Measurements from ENCODE around the gene ZKSCAN7.
"Not testable (repeated sequence)": the region's sequence is repeated elsewhere in the genome, so short reads cannot be mapped to it uniquely, and the experiment has no call there.

The ZKSCAN7 gene

DNA sequence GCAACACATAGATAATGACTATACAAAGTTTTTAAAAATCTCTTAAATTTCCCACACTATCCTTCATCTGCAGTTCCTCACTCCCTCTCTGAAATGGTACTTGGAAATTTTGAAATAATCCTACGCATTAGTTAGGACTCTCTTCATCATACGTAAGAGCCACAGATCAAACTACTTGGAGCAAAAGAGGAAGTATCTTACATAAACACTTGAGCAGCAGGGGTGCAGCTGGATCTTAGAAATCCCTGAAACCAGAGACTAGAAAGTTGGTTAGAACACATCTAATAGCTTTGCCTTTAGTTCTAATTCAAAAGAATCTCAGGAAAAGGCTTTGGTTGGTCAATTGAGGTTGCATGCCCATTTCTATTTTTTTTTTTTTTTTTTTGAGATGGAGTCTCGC, 38.8 kb upstream of the ZKSCAN7 start:
- TF ChIP-seq, protein P1, sequence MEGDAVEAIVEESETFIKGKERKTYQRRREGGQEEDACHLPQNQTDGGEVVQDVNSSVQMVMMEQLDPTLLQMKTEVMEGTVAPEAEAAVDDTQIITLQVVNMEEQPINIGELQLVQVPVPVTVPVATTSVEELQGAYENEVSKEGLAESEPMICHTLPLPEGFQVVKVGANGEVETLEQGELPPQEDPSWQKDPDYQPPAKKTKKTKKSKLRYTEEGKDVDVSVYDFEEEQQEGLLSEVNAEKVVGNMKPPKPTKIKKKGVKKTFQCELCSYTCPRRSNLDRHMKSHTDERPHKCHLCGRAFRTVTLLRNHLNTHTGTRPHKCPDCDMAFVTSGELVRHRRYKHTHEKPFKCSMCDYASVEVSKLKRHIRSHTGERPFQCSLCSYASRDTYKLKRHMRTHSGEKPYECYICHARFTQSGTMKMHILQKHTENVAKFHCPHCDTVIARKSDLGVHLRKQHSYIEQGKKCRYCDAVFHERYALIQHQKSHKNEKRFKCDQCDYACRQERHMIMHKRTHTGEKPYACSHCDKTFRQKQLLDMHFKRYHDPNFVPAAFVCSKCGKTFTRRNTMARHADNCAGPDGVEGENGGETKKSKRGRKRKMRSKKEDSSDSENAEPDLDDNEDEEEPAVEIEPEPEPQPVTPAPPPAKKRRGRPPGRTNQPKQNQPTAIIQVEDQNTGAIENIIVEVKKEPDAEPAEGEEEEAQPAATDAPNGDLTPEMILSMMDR (conservative IDR thresholded peaks at IDR 0.05): no peak
- no peak for TF ChIP-seq ZFX (IDR thresholded peaks at IDR 0.05)
- H3K27ac ChIP-seq: no peak overlapping the region

DNA sequence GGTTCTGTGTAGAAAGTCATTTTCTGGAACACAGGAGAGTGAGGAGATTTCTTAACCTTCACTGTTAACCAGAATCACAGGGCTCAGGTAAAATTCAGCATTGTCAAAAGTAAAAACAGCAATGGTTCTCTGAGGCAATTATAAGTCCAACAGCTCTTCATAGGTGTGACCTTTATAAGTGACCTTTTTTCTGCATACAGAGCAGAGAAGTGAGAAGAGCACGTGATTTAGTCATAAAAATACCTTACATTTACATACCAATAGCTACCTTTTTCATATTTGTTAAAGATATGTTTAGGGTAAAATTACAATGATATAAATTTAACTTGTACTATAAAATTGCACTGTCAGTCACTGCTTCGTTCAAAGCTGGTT, 36.2 kb upstream of the ZKSCAN7 start:
- TF ChIP-seq, protein P1 (conservative IDR thresholded peaks at IDR 0.05): no peak
- no peak for TF ChIP-seq ZFX (IDR thresholded peaks at IDR 0.05)
- no peak overlapping the region for H3K27ac ChIP-seq

DNA sequence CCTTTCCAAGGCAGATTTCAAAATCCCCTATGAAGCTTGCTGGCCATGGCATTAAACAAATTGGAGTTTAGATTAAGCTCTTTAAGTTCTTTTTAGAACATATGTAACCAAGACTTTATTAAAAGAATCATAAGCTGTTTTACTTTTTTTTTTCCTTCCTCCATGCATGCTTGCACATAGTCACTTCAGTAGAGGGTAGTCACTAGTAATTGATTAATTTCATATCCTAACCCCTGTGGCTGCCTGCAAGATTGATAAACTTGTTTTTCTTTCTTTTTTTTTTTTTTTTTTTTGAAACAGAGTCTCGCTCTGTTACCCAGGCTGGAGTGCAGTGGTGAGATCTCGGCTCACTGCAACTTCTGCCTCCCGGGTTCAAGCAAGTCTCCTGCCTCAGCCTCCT, 33.3 kb upstream of the ZKSCAN7 start:
- H3K27ac ChIP-seq: no peak overlapping the region
- TF ChIP-seq, protein P1 (conservative IDR thresholded peaks at IDR 0.05): no peak
- TF ChIP-seq ZFX (IDR thresholded peaks at IDR 0.05): no peak

DNA sequence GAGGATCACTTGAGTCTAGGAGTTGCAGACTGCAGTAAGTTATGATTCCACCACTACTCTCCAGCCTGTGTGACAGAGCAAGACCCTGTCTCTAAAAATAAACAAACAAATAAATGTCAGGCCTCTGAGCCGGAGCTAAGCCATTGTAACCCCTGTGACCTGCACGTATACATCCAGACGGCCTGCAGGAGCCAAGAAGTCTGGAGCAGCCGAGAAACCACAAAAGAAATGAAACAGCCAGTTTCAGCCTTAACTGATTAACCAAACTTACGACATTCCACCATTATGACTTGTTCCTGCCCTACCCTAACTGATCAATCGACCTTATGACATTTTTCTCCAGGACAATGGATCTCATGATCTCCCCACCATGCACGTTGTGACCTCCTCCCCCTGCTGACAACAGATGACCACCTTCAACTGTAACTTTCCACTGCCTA, 32.5 kb upstream of the ZKSCAN7 start:
- TF ChIP-seq, protein P1 (conservative IDR thresholded peaks at IDR 0.05): no peak
- no peak for TF ChIP-seq ZFX (IDR thresholded peaks at IDR 0.05)
- H3K27ac ChIP-seq: no peak overlapping the region

DNA sequence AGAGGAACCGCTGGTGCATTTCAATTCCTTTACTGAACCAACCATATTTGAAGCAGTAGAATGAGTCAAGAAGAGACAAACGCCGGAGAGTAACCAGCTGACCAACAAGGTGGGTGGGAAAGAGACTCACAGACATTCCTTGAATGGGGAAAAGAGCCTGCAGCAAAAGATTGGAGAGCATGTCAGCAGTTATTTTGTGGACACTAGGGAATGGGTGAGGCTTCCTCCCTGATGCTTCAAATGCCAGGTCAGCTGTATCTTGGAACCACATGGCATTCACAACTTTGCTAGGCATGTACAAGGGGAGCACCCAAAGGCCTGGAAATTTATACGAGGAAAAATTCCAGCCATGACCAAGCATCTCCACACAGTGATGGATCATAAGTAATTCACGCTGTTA, 29.9 kb upstream of the ZKSCAN7 start:
- TF ChIP-seq ZFX (IDR thresholded peaks at IDR 0.05): no peak
- TF ChIP-seq, protein P1 (conservative IDR thresholded peaks at IDR 0.05): no peak
- H3K27ac ChIP-seq: no peak overlapping the region

DNA sequence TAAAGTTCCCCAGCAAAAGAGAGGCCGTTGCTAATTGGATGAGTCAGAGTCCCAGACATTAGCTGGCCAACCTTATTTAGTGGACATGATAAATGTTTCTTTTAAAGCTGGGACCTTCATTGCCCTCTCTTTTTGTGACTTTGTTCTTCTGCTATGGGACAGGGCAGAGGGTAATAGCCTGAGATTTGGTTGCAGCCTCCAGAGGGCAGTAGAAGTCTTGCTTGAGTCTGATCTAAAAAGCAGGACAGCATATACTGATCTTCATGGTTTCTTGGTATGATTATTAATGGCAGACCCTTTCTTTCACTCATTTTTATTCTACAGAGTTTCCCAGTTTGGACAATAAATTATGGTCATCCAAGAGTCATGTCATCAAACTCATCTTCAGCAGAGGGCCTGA, 25.1 kb upstream of the ZKSCAN7 start:
- no peak overlapping the region for H3K27ac ChIP-seq
- no peak for TF ChIP-seq ZFX (IDR thresholded peaks at IDR 0.05)
- TF ChIP-seq, protein P1 (conservative IDR thresholded peaks at IDR 0.05): peak; percentile 55

DNA sequence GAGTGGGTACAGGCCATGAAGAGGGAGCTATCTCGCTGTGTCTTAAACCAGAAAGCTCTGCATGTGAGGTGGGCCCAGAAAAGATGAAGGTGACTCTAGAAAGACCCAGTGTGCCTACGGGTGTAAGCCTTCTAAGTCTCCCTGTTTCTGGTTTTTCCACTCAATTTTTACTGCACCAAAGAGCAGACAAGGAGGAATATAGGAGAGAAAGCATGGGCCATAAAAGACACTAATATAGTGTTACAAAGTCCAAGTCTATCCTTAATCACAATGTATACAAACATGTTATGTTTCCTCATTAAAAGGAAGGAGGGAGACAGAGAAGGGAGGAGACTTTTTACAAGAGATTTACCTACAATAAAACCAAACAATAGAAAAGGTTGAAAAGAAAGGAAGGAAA, 24.1 kb upstream of the ZKSCAN7 start:
- TF ChIP-seq ZFX (IDR thresholded peaks at IDR 0.05): no peak
- TF ChIP-seq, protein P1 (conservative IDR thresholded peaks at IDR 0.05): no peak
- H3K27ac ChIP-seq: no peak overlapping the region

DNA sequence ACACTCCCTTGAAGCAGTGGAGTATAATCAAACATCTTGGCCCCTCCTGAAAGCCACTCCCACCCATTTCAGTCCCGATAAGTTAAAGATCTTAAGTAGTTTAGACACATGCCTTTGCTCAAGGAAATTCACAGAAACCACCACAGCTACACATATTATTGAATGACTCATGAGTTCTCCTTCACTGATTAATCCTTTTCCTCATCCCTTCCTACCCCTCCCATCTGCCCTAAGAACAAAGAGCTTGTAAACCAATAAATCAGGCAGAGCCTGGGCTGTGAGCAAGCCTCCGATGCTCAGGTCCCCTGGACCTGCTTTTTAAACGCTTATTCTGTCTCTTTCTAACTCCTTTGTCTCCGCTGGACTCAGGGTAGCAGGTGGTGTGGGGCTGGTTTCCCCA, 20.3 kb upstream of the ZKSCAN7 start:
- H3K27ac ChIP-seq: not testable (repeated sequence)
